HepG2 (cell line): ENCODE measurements around the gene SPTB. TPM values are rescaled to one million over a fixed set of nuclear protein-coding genes. Genes with fewer than 3 reads are reported as not detected.

ENCODE experiments used
- ATAC-seq: fragments of 200-7000 bp; cut with Tn5 transposase; 3 replicates; pipeline ENCODE4 v1.9.1; 2020; ENCODE audit warnings: mild to moderate bottlenecking, moderate library complexity
- BruUV-seq: library from RNA; stranded (reverse); fragments of 400-500 nt; replicated peaks from 2 replicates; lab custom pipeline; 2021; lab: Mats Ljungman, UMichigan
- CTCF ChIA-PET: fragments of 300-600 bp; formaldehyde crosslinking; extraction: SDS; loops from one replicate; lab custom pipeline; 2021; ENCODE audit warnings: low total read pairs, inconsistent platforms, low intra/inter-chr PET ratio; lab: Yijun Ruan, JAX
- POLR2A ChIA-PET: fragments of 350-600 bp; sonication (Branson Sonifier 250); formaldehyde crosslinking; loops from one replicate; lab custom pipeline; 2020; ENCODE audit warnings: antibody characterized with exemption, inconsistent platforms; lab: Yijun Ruan, JAX
- DNase-seq: peaks from one replicate; pipeline ENCODE4 v3.0.0-alpha.2; 2015; ENCODE audit warnings: low spot score
- FAIRE-seq: peaks from 3 replicates; lab custom pipeline; 2011; peaks lifted over from hg19 to GRCh38; lab: Jason Lieb, UNC
- H2AFZ ChIP-seq: one replicate; pipeline ENCODE4 v1.6.1; 2011; ENCODE audit warnings: low read length, inconsistent platforms
- H3K27ac ChIP-seq: fragments of 300-600 bp; 3 replicates; pipeline ENCODE4 v1.8.0; 2011; ENCODE audit warnings: mixed run types, mild to moderate bottlenecking, mixed read lengths, low read length, inconsistent platforms; ENCODE audit not compliant: insufficient read depth; ENCODE audit errors: extremely low read length
- H3K27me3 ChIP-seq, 2 experiments: fragments of 200-600 bp in 1 of 2; 2 replicates in 1 of 2; 3 replicates in 1 of 2; pipeline versions ENCODE4 v1.6.0 to v1.8.0; 2011; ENCODE audit warnings: low read length in 2 of 2, mild to moderate bottlenecking in 2 of 2, moderate library complexity in 2 of 2, inconsistent platforms in 1 of 2; ENCODE audit not compliant: insufficient read depth in 2 of 2, control insufficient read depth in 1 of 2
- H3K36me3 ChIP-seq, 2 experiments: fragments of 200-600 bp in 1 of 2; replicated peaks in 1 of 2; 2 replicates in 1 of 2; 3 replicates in 1 of 2; pipeline versions ENCODE4 v1.5.1 to v1.8.0; 2011; ENCODE audit warnings: low read length in 2 of 2, inconsistent platforms in 1 of 2; ENCODE audit not compliant: insufficient read depth in 2 of 2, control insufficient read depth in 1 of 2
- H3K4me1 ChIP-seq: 2 replicates; pipeline ENCODE4 v1.5.1; 2012; ENCODE audit warnings: low read length, inconsistent platforms; ENCODE audit not compliant: insufficient read depth
- H3K4me2 ChIP-seq: 2 replicates; pipeline ENCODE4 v1.6.0; 2011; ENCODE audit warnings: low read depth, low read length, inconsistent platforms
- H3K4me3 ChIP-seq, 3 experiments: fragments of 200-600 bp in 1 of 3; sonication (generic), shearing (Covaris generic) in 1 of 3; replicated peaks in 1 of 3; 2 replicates each; pipeline ENCODE4 v1.5.1; 2011 to 2016; ENCODE audit warnings: low read length in 3 of 3, inconsistent platforms in 2 of 3, low read depth in 2 of 3, mild to moderate bottlenecking in 2 of 3, control low read depth in 1 of 3, mixed read lengths in 1 of 3; ENCODE audit not compliant: insufficient read depth in 1 of 3
- H3K79me2 ChIP-seq: one replicate; pipeline ENCODE4 v1.6.1; 2011; ENCODE audit warnings: low read length, inconsistent platforms; ENCODE audit not compliant: insufficient read depth
- H3K9ac ChIP-seq: 2 replicates; pipeline ENCODE4 v1.6.0; 2011; ENCODE audit warnings: mild to moderate bottlenecking, low read depth, low read length, inconsistent platforms; ENCODE audit not compliant: insufficient read depth
- H3K9me3 ChIP-seq: 2 replicates; pipeline ENCODE4 v1.5.1; 2012; ENCODE audit warnings: mild to moderate bottlenecking, low read length
- H4K20me1 ChIP-seq: 2 replicates; pipeline ENCODE4 v1.6.0; 2011; ENCODE audit warnings: inconsistent platforms, mild to moderate bottlenecking, low read length, moderate library complexity; ENCODE audit not compliant: insufficient read depth
- HOXD1 ChIP-seq: sonication (generic); formaldehyde crosslinking; IDR thresholded peaks from 2 replicates; pipeline ENCODE4 v1.5.0; 2020; ENCODE audit warnings: missing genetic modification reagents
- ZFP1 ChIP-seq: IDR thresholded peaks from 2 replicates; pipeline ENCODE4 v1.6.1; 2016
- ZNF256 ChIP-seq: sonication (generic); formaldehyde crosslinking; conservative IDR thresholded peaks from 2 replicates; pipeline ENCODE4 v1.4.0; 2020; ENCODE audit warnings: missing genetic modification reagents
- ZNF441 ChIP-seq: sonication (generic); formaldehyde crosslinking; IDR thresholded peaks from 2 replicates; pipeline ENCODE4 v1.7.0; 2021; ENCODE audit warnings: missing genetic modification reagents, borderline replicate concordance
- ZNF556 ChIP-seq: sonication (generic); formaldehyde crosslinking; IDR thresholded peaks from 2 replicates; pipeline ENCODE4 v1.4.0; 2020; ENCODE audit warnings: mild to moderate bottlenecking, missing genetic modification reagents, borderline replicate concordance
- ZNF564 ChIP-seq: sonication (generic); formaldehyde crosslinking; IDR thresholded peaks from 2 replicates; pipeline ENCODE4 v1.8.1; 2023; ENCODE audit warnings: mild to moderate bottlenecking, missing genetic modification reagents
- ZNF709 ChIP-seq: sonication (generic); formaldehyde crosslinking; IDR thresholded peaks from 2 replicates; pipeline ENCODE4 v1.5.0; 2020; ENCODE audit warnings: mild to moderate bottlenecking, missing genetic modification reagents
- ZZZ3 ChIP-seq: sonication (generic); formaldehyde crosslinking; IDR thresholded peaks from 2 replicates; pipeline ENCODE4 v1.4.0; 2020; ENCODE audit warnings: missing genetic modification reagents, mild to moderate bottlenecking, borderline replicate concordance
- WGBS: methylation state at CpG from one replicate; pipeline ENCODE4 v1.1.6; 2017; ENCODE audit warnings: low lambda C conversion rate; 5-methylcytosine and 5-hydroxymethylcytosine counted together
- in situ Hi-C: cut with HindIII; loops from 2 replicates; pipeline ENCODE4 v1.10.0; 2017; ENCODE audit warnings: low pct_unique_long_range_greater_than_20kb; ENCODE audit not compliant: extremely low pct_ligation_motif_present
- intact Hi-C: fragments of 100-400 bp; cut with micrococcal nuclease; formaldehyde crosslinking; loops from one replicate; pipeline ENCODE4 v1.10.0; 2022; ENCODE audit not compliant: unreplicated experiment
- polyA plus RNA-seq, 8 experiments: library from polyadenylated mRNA; depleted of rRNA in 3 of 8; stranded (reverse) in 7 of 8; unstranded in 1 of 8; fragments of >200 nt; fragmentation: Illumina TruSeq in 4 of 8; extraction: Trizol in 4 of 8; gene quantifications; 2 replicates each; pipeline versions ENCODE4 v1.2.1 to v1.2.3, GENCODE V29; 2011 to 2016; ENCODE audit warnings: low read depth in 4 of 8, missing spikeins in 1 of 8, mixed read lengths in 1 of 8; ENCODE audit not compliant: insufficient read depth in 1 of 8
- total RNA-seq, 5 experiments: library from RNA; depleted of rRNA; stranded (reverse); fragments of >200 nt; fragmentation: Illumina TruSeq; extraction: Trizol; gene quantifications; 2 replicates each; pipeline ENCODE4 v1.2.3, GENCODE V29; 2016; ENCODE audit warnings: low read depth in 1 of 5

SPTB gene
- total and polyA plus RNA-seq, 2 of the 13 experiments (the other 11 are each of a cell fraction or from before 2014, with no cell fraction given): 0.01 to 0.02 TPM

- no TSS peak for BruUV-seq
- WGBS: 35% methylated on average over 5 of the region's 5 CpGs
- intact Hi-C loops: no loop called here
- no peaks in the 10 kb centered on the region for H3K36me3 ChIP-seq
- POLR2A ChIA-PET: no interaction called here
- ATAC-seq: peak; percentile 17; the same call in 1 of the 3 replicates
- no peak overlapping the region for H3K27ac ChIP-seq
- TF ChIP-seq ZNF709 (CRISPR knock-in tag): no peak
- no peak for TF ChIP-seq ZNF564 (CRISPR knock-in tag)
- no peak for TF ChIP-seq ZFP1 (CRISPR knock-in tag)
- no peak for TF ChIP-seq ZNF441
- no peak for TF ChIP-seq ZNF556 (CRISPR knock-in tag)
- TF ChIP-seq ZNF256 (CRISPR knock-in tag): no peak
- no peak for FAIRE-seq
- CTCF ChIA-PET: no interaction called here
- in situ Hi-C loops: loop anchor here (5.0 kb wide), 1 partner anchor 84 kb away; no protein-coding TSS in a partner anchor
- H2AFZ ChIP-seq: no peak overlapping the region
- DNase-seq: no peak
- no peak overlapping the region for H3K9ac ChIP-seq
- peaks cover 6 to 30% of the 10 kb centered on the region in 2 experiments; a peak in 4 of 5 replicates for H3K27me3 ChIP-seq
- no peaks in the 10 kb centered on the region for H3K9me3 ChIP-seq
- H3K4me2 ChIP-seq: no peak overlapping the region
- peaks cover 22% of the 10 kb centered on the region for H3K4me1 ChIP-seq
- H3K79me2 ChIP-seq: no peaks in the 10 kb centered on the region
- H3K4me3 ChIP-seq: no peak overlapping the region
- no peaks in the 10 kb centered on the region for H4K20me1 ChIP-seq
These were observed 123.0 kb downstream of the SPTB start for GRCh38 chr14:64756712-64757111.

- no peaks in the 10 kb centered on the region for H3K36me3 ChIP-seq
- no peak overlapping the region for H2AFZ ChIP-seq
- ChIA-PET POLR2A (no interaction called here), CTCF (no interaction called here)
- H3K4me2 ChIP-seq: no peak overlapping the region
- H3K9me3 ChIP-seq: no peaks in the 10 kb centered on the region
- H3K4me1 ChIP-seq: peaks cover 22% of the 10 kb centered on the region
- H3K9ac ChIP-seq: no peak overlapping the region
- H3K79me2 ChIP-seq: no peaks in the 10 kb centered on the region
- WGBS: 66% methylated on average over 9 of the region's 9 CpGs
- no TSS peak for BruUV-seq
- no peak overlapping the region for H3K4me3 ChIP-seq
- no peaks in the 10 kb centered on the region for H4K20me1 ChIP-seq
- no peak for DNase-seq
- no peak for ATAC-seq
- in situ Hi-C loops: loop anchor here (5.0 kb wide), 1 partner anchor 84 kb away; no protein-coding TSS in a partner anchor
- intact Hi-C loops: no loop called here
- H3K27ac ChIP-seq: no peak overlapping the region
- no peak for TF ChIP-seq ZZZ3 (CRISPR knock-in tag)
- TF ChIP-seq HOXD1 (CRISPR knock-in tag): no peak
- H3K27me3 ChIP-seq: peaks cover 6 to 22% of the 10 kb centered on the region in 2 experiments; a peak in 4 of 5 replicates
- FAIRE-seq: no peak
These were observed 123.9 kb downstream of the SPTB start for GRCh38 chr14:64755781-64756221.
